GM12891 (cell line): ENCODE data around the gene RALGAPB.

Source experiments
- PAX5 ChIP-seq: IDR thresholded peaks from 2 replicates; pipeline ENCODE4 v1.6.1; 2011; ENCODE audit warnings: low read length, moderate library complexity, mild to moderate bottlenecking; ENCODE audit not compliant: insufficient read depth, severe bottlenecking
- POLR2A ChIP-seq: IDR thresholded peaks from 2 replicates; pipeline ENCODE4 v1.6.1; 2011; ENCODE audit warnings: low read depth, low read length, control low read depth
- POLR2AphosphoS5 ChIP-seq: IDR thresholded peaks from 2 replicates; pipeline ENCODE4 v1.6.1; 2011; ENCODE audit warnings: low read depth, low read length, control low read depth
- TAF1 ChIP-seq: IDR thresholded peaks from 2 replicates; pipeline ENCODE4 v1.6.1; 2011; ENCODE audit warnings: low read depth, low read length, control low read depth

DNA sequence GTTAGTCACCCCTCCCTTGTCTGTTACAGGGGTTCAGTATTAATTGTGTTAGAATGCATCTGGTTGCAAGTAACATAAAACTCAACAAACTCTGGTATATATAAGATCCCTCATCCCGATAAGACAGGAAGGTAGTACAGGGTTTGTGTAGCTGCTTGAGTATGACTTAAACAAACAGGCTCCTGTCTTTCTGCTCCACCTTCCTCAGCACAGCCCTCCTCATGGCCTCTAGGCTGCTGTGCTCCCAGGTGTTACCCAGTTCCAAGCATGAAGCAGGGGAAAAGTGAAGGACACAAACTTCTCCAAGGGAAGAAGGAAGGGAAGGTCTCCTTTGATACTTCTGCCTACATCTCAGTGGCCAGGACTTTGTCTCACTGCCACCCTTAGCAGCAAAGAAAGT lies 1.4 kb upstream of the RALGAPB start:
- TF ChIP-seq TAF1, result no peak
- TF ChIP-seq POLR2A, result no peak
- TF ChIP-seq POLR2AphosphoS5, result no peak
- no peak for TF ChIP-seq PAX5
